Fibroblast of pulmonary artery (primary cell): ENCODE measurements around the gene ATG3.
"Not testable (repeated sequence)": the region's sequence is repeated elsewhere in the genome, so short reads cannot be mapped to it uniquely, and the experiment has no call there.

ENCODE experiments used
- DNase-seq: peaks from one replicate; pipeline ENCODE4 v3.0.0-alpha.2; 2010; ENCODE audit warnings: low read depth
- H3K4me3 ChIP-seq: replicated peaks from 2 replicates; pipeline ENCODE4 v1.5.1; 2011; ENCODE audit warnings: low read depth, mild to moderate bottlenecking, control low read depth, low read length, moderate library complexity
- CTCF ChIP-seq: IDR thresholded peaks from 2 replicates; pipeline ENCODE4 v1.5.1; 2011; ENCODE audit warnings: mild to moderate bottlenecking, control low read depth, low read length, inconsistent platforms; ENCODE audit errors: missing control alignments

The ATG3 gene

GRCh38 chr3:112500621-112501020 is 61.1 kb downstream of the ATG3 start:
- no peak for TF ChIP-seq CTCF
- no peak overlapping the region for H3K4me3 ChIP-seq
- DNase-seq, result no peak

- no peak for TF ChIP-seq CTCF
- H3K4me3 ChIP-seq, result no peak within 1 kb of the TSS
- DNase-seq, result no peak
Measured at GRCh38 chr3:112498914-112499711, 62.6 kb downstream of the ATG3 start, which contains the start of gene BTLA. TSS of gene BTLA (minus strand) at chr3:112499472. CDS start at chr3:112499358, 114 bp downstream.

DNA sequence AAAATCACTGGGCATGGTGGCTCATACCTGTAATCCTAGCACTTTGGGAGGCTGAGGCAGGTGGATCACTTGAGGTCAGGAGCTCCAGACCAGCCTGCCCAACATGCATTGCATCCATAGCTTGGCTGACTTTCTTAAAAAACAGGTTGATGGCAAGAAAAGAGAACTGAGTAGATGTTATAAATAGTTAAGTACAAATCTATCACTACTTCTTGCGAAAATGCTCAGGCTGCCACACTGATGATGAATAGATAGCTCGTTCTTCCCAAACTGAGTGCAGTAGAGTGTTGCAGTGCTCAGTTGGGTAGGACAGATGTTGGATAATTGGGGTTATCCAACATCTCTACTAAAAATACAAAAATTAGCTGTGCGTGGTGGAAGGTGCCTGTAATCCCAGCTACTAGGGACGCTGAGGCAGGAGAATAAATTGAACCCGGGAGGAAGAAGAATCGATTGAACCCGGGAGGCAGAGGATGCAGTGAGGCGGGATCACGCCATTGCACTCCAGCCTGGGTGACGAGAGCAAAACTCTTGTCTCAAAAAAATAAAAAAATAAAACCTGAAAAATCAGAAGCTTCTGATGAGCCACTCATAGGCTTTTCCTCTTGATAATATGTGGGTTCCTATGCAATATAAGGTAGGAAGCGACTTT is 63.7 kb downstream of the ATG3 start:
- DNase-seq, result no peak
- no peak for TF ChIP-seq CTCF
- H3K4me3 ChIP-seq, result no peak overlapping the region

- H3K4me3 ChIP-seq, result no peak overlapping the region
- no peak for TF ChIP-seq CTCF
- DNase-seq, result no peak
Measured at GRCh38 chr3:112496366-112497067, 65.2 kb downstream of the ATG3 start.

DNA sequence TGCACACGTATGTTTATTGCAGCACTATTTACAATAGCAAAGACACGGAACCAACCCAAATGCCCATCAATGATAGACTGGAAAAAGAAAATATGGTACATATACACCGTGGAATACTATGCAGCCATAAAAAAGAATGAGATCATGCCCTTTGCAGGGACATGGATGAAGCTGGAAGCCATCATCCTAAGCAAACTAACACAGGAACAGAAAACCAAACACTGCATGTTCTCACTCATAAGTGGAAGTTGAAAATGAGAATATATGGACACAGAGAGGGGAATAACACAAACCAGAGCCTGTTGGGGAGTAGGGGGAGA is 67.4 kb downstream of the ATG3 start:
- not testable (repeated sequence) for H3K4me3 ChIP-seq, DNase-seq

DNA sequence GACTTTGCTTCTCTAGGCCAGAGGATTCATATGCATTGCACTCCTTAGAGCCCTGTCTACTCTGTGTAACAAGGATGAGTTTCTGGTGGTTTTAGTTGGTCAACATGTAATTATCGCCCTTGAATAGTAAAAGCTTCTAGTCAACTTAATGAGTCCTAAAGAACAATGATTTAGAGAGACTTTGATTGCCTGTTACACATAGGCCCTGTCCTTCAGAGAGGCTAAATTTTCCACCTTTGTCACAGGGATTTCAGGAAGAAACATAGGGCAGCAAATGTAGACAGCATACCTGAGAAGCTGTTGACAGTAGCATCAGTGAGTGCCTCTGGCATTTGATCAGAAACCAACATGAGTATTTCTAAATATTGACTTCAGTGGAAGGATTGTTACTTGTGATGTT is 69.6 kb downstream of the ATG3 start:
- no peak overlapping the region for H3K4me3 ChIP-seq
- no peak for TF ChIP-seq CTCF
- no peak for DNase-seq

DNA sequence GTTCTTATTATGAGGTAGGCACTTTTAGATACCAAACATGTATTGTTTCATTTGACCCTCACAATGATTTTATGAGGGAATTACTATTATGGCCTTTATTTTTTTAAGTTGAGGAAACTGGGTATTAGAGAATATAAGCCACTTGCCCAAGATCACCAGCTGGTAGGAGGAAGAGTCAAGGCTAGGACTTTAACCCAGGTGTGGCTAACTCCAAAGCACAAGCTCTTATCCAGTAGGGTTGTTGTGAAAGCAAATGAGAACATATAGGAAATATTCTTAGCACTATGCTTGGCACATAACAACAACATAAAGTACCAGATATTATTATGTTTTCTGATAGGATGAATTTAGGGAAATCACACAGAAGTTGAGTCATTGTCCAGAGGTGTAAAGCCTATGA is 70.4 kb downstream of the ATG3 start:
- TF ChIP-seq CTCF, result no peak
- DNase-seq, result no peak
- H3K4me3 ChIP-seq, result no peak overlapping the region
